Astrocyte (in vitro differentiated cells and primary cell): ENCODE measurements around the gene SRRM4. TPM values are rescaled to one million over a fixed set of nuclear protein-coding genes. Genes with fewer than 3 reads are reported as not detected.

Experiments used
- DNase-seq: peaks from one replicate; pipeline ENCODE4 v3.0.0-alpha.2; 2010; ENCODE audit warnings: low read depth
- FAIRE-seq: peaks from 2 replicates; lab custom pipeline; 2011; peaks lifted over from hg19 to GRCh38; lab: Jason Lieb, UNC
- H2AFZ ChIP-seq: 2 replicates; pipeline ENCODE4 v1.6.0; 2012; ENCODE audit warnings: low read depth, low read length, inconsistent platforms
- H3K27ac ChIP-seq: 2 replicates; pipeline ENCODE4 v1.5.1; 2011; ENCODE audit warnings: low read depth, low read length, inconsistent platforms
- H3K27me3 ChIP-seq: 2 replicates; pipeline ENCODE4 v1.6.0; 2011; ENCODE audit warnings: low read length, inconsistent platforms; ENCODE audit not compliant: insufficient read depth
- H3K36me3 ChIP-seq: 2 replicates; pipeline ENCODE4 v1.5.1; 2011; ENCODE audit warnings: low read length, inconsistent platforms; ENCODE audit not compliant: insufficient read depth
- H3K4me1 ChIP-seq: 2 replicates; pipeline ENCODE4 v1.5.1; 2011; ENCODE audit warnings: low read length, inconsistent platforms; ENCODE audit not compliant: insufficient read depth
- H3K4me2 ChIP-seq: 2 replicates; pipeline ENCODE4 v1.6.0; 2012; ENCODE audit warnings: low read length, inconsistent platforms
- H3K4me3 ChIP-seq: 2 replicates; pipeline ENCODE4 v1.5.1; 2011; ENCODE audit warnings: low read depth, mild to moderate bottlenecking, low read length, inconsistent platforms; ENCODE audit not compliant: insufficient read depth
- H3K79me2 ChIP-seq: 2 replicates; pipeline ENCODE4 v1.6.0; 2012; ENCODE audit warnings: mild to moderate bottlenecking, low read length, inconsistent platforms; ENCODE audit not compliant: insufficient read depth
- H3K9ac ChIP-seq: 2 replicates; pipeline ENCODE4 v1.6.0; 2012; ENCODE audit warnings: mild to moderate bottlenecking, low read length, inconsistent platforms
- H3K9me3 ChIP-seq: 2 replicates; pipeline ENCODE4 v1.5.1; 2012; ENCODE audit warnings: low read depth, mild to moderate bottlenecking, low read length, inconsistent platforms; ENCODE audit not compliant: insufficient read depth
- H4K20me1 ChIP-seq: 2 replicates; pipeline ENCODE4 v1.6.0; 2012; ENCODE audit warnings: low read length, inconsistent platforms; ENCODE audit not compliant: insufficient read depth
- H3K27ac Mint-ChIP-seq: one replicate; pipeline ENCODE4 v1.8.0; 2021; ENCODE audit warnings: mild to moderate bottlenecking, mixed read lengths; ENCODE audit not compliant: unreplicated experiment
- H3K27me3 Mint-ChIP-seq: one replicate; pipeline ENCODE4 v1.8.0; 2021; ENCODE audit warnings: low read depth, mixed read lengths; ENCODE audit not compliant: unreplicated experiment
- H3K36me3 Mint-ChIP-seq: one replicate; pipeline ENCODE4 v1.8.0; 2021; ENCODE audit warnings: low read depth, mixed read lengths; ENCODE audit not compliant: unreplicated experiment
- H3K4me1 Mint-ChIP-seq: one replicate; pipeline ENCODE4 v1.8.0; 2021; ENCODE audit warnings: low read depth, mixed read lengths; ENCODE audit not compliant: unreplicated experiment
- H3K4me3 Mint-ChIP-seq: one replicate; pipeline ENCODE4 v1.8.0; 2021; ENCODE audit warnings: mild to moderate bottlenecking, moderate library complexity, mixed read lengths; ENCODE audit not compliant: unreplicated experiment
- H3K9me3 Mint-ChIP-seq: one replicate; pipeline ENCODE4 v1.8.0; 2021; ENCODE audit warnings: mild to moderate bottlenecking, mixed read lengths; ENCODE audit not compliant: unreplicated experiment
- EZH2 ChIP-seq: IDR thresholded peaks from 2 replicates; pipeline ENCODE4 v1.6.1; 2012; ENCODE audit warnings: mild to moderate bottlenecking, low read length, inconsistent platforms; ENCODE audit not compliant: insufficient read depth
- total RNA-seq: library from RNA; stranded (reverse); gene quantifications from 2 replicates; pipeline ENCODE4 v1.2.1, GENCODE V29; 2021
- TF ChIP-seq, protein P1 (sequence below): IDR thresholded peaks from 2 replicates; pipeline ENCODE4 v1.5.1; 2011; ENCODE audit warnings: low read depth, mild to moderate bottlenecking, inconsistent platforms, low read length, moderate library complexity; ENCODE audit not compliant: insufficient read depth

Gene SRRM4
- total RNA-seq, 1 donor from 2014 or later = 0.30 TPM

GRCh38 chr12:118964988-118965387, 16.4 kb upstream of the SRRM4 start:
- H3K9me3 ChIP-seq = peaks cover 3% of the 10 kb centered on the region
- Mint-ChIP-seq H3K4me3 (no peak overlapping the region), H3K4me1 (no peaks in the 10 kb centered on the region), H3K36me3 (no peaks in the 10 kb centered on the region), H3K9me3 (peaks cover 17% of the 10 kb centered on the region), H3K27ac (no peak overlapping the region), H3K27me3 (peaks cover 10% of the 10 kb centered on the region)
- FAIRE-seq (no peak), DNase-seq (no peak)
- H3K27ac ChIP-seq = no peak overlapping the region
- TF ChIP-seq, protein P1, sequence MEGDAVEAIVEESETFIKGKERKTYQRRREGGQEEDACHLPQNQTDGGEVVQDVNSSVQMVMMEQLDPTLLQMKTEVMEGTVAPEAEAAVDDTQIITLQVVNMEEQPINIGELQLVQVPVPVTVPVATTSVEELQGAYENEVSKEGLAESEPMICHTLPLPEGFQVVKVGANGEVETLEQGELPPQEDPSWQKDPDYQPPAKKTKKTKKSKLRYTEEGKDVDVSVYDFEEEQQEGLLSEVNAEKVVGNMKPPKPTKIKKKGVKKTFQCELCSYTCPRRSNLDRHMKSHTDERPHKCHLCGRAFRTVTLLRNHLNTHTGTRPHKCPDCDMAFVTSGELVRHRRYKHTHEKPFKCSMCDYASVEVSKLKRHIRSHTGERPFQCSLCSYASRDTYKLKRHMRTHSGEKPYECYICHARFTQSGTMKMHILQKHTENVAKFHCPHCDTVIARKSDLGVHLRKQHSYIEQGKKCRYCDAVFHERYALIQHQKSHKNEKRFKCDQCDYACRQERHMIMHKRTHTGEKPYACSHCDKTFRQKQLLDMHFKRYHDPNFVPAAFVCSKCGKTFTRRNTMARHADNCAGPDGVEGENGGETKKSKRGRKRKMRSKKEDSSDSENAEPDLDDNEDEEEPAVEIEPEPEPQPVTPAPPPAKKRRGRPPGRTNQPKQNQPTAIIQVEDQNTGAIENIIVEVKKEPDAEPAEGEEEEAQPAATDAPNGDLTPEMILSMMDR = no peak
- TF ChIP-seq EZH2 = no peak
- no peaks in the 10 kb centered on the region for H3K4me1 ChIP-seq
- H3K4me2 ChIP-seq = no peak overlapping the region
- H2AFZ ChIP-seq = no peak overlapping the region
- no peaks in the 10 kb centered on the region for H4K20me1 ChIP-seq
- H3K79me2 ChIP-seq = no peaks in the 10 kb centered on the region
- no peaks in the 10 kb centered on the region for H3K36me3 ChIP-seq
- no peak overlapping the region for H3K4me3 ChIP-seq
- H3K27me3 ChIP-seq = no peaks in the 10 kb centered on the region
- H3K9ac ChIP-seq = no peak overlapping the region

GRCh38 chr12:118970856-118971255, 10.5 kb upstream of the SRRM4 start:
- Histone ChIP-seq H3K27me3 (no peaks in the 10 kb centered on the region), H3K36me3 (no peaks in the 10 kb centered on the region), H3K4me2 (no peak overlapping the region), H3K9me3 (no peaks in the 10 kb centered on the region), H3K4me1 (no peaks in the 10 kb centered on the region), H4K20me1 (no peaks in the 10 kb centered on the region), H2AFZ (no peak overlapping the region), H3K79me2 (no peaks in the 10 kb centered on the region), H3K9ac (no peak overlapping the region), H3K4me3 (no peak overlapping the region), H3K27ac (no peak overlapping the region)
- no peak overlapping the region for H3K4me3 Mint-ChIP-seq
- no peaks in the 10 kb centered on the region for H3K36me3 Mint-ChIP-seq
- peaks cover 9% of the 10 kb centered on the region for H3K27me3 Mint-ChIP-seq
- no peak for FAIRE-seq
- no peak overlapping the region for H3K27ac Mint-ChIP-seq
- DNase-seq = no peak
- no peaks in the 10 kb centered on the region for H3K4me1 Mint-ChIP-seq
- TF ChIP-seq, protein P1 = no peak
- TF ChIP-seq EZH2 = no peak
- H3K9me3 Mint-ChIP-seq = peaks cover 7% of the 10 kb centered on the region

- peaks cover 24% of the 10 kb centered on the region for H3K27me3 Mint-ChIP-seq
- peaks cover 2% of the 10 kb centered on the region for H3K9me3 Mint-ChIP-seq
- no peak overlapping the region for H2AFZ ChIP-seq
- no peaks in the 10 kb centered on the region for H3K36me3 Mint-ChIP-seq
- H3K27ac ChIP-seq = no peak overlapping the region
- no peak overlapping the region for H3K4me3 ChIP-seq
- DNase-seq (no peak), FAIRE-seq (no peak)
- H3K79me2 ChIP-seq = no peaks in the 10 kb centered on the region
- H3K36me3 ChIP-seq = no peaks in the 10 kb centered on the region
- H3K27me3 ChIP-seq = no peaks in the 10 kb centered on the region
- H3K4me1 Mint-ChIP-seq = no peaks in the 10 kb centered on the region
- H4K20me1 ChIP-seq = no peaks in the 10 kb centered on the region
- TF ChIP-seq EZH2 = no peak
- TF ChIP-seq, protein P1 = no peak
- no peaks in the 10 kb centered on the region for H3K4me1 ChIP-seq
- H3K9me3 ChIP-seq = no peaks in the 10 kb centered on the region
- H3K4me2 ChIP-seq = no peak overlapping the region
- no peak overlapping the region for H3K4me3 Mint-ChIP-seq
- no peak overlapping the region for H3K27ac Mint-ChIP-seq
- H3K9ac ChIP-seq = no peak overlapping the region
Observed at GRCh38 chr12:118972982-118973381, 8.4 kb upstream of the SRRM4 start.
